Cardiac fibroblast (primary cell): ENCODE data around the gene ARHGAP40.
"Not testable (repeated sequence)": the region's sequence is repeated elsewhere in the genome, so short reads cannot be mapped to it uniquely, and the experiment has no call there.

ENCODE experiments used
- DNase-seq, 2 donors: peaks; one replicate each; pipeline versions ENCODE4 v3.0.0 to v3.0.0-alpha.2; 2010; ENCODE audit warnings: low read depth in 2 of 2
- H3K4me3 ChIP-seq, 2 donors: replicated peaks in 1 of 2; 1 replicate in 1 of 2; 2 replicates in 1 of 2; pipeline ENCODE4 v1.5.1; 2011; ENCODE audit warnings: low read depth in 2 of 2, low read length in 2 of 2, mild to moderate bottlenecking in 2 of 2, moderate library complexity in 1 of 2
- CTCF ChIP-seq: IDR thresholded peaks from one replicate; pipeline ENCODE4 v1.5.1; 2011; ENCODE audit warnings: low read depth, mild to moderate bottlenecking, low read length, inconsistent platforms

Gene ARHGAP40

GRCh38 chr20:38586181-38586525 is 15.5 kb upstream of the ARHGAP40 start:
- TF ChIP-seq CTCF: no peak

DNA sequence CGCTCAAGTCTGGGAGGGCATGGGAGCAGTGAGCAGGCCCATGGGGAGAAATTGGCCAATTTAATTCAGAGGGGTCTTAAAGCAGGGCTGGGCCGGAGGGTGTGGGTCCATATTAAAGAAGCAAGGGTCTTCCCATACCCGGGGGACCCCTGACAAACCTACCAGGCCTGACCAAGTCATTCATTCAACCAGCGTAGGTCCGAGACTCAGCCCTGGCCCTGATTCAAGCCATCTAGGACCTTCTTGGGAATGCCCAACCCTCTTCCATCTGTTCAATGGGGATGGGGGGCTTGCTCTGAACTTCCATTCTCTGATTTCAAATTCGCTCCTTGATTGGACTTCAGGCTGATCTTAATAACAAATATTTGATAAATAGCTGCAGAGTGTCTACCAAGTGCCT is 13.3 kb upstream of the ARHGAP40 start:
- TF ChIP-seq CTCF: no peak
- H3K4me3 ChIP-seq: no peak overlapping the region
- no peak for DNase-seq

More at GRCh38 chr20:38586181-38586525, 15.5 kb upstream of the ARHGAP40 start:
- no peak for DNase-seq
- H3K4me3 ChIP-seq: no peak overlapping the region

DNA sequence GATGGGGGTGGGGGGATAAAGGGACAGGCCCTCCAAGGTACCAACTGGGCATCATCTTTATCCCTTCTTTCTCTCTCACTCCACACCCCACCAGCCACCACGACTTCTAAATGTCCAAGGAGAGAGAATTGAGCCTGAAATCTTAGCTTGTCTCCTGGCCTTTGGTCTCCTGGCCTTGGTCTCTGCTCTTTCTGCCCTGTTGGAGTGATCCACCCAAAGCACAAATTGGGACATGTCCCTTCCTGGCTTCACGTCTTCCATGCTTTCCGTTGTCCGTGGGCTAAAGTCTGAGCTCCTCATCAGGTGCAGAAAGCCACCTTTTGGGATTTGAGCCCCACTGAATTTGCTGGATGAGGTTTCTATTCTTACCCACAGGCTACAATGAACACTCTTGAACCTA is 12.3 kb upstream of the ARHGAP40 start:
- no peak for TF ChIP-seq CTCF
- DNase-seq: no peak
- no peak overlapping the region for H3K4me3 ChIP-seq

GRCh38 chr20:38589967-38590675 is 11.5 kb upstream of the ARHGAP40 start:
- DNase-seq: no peak
- no peak overlapping the region for H3K4me3 ChIP-seq
- TF ChIP-seq CTCF: no peak

DNA sequence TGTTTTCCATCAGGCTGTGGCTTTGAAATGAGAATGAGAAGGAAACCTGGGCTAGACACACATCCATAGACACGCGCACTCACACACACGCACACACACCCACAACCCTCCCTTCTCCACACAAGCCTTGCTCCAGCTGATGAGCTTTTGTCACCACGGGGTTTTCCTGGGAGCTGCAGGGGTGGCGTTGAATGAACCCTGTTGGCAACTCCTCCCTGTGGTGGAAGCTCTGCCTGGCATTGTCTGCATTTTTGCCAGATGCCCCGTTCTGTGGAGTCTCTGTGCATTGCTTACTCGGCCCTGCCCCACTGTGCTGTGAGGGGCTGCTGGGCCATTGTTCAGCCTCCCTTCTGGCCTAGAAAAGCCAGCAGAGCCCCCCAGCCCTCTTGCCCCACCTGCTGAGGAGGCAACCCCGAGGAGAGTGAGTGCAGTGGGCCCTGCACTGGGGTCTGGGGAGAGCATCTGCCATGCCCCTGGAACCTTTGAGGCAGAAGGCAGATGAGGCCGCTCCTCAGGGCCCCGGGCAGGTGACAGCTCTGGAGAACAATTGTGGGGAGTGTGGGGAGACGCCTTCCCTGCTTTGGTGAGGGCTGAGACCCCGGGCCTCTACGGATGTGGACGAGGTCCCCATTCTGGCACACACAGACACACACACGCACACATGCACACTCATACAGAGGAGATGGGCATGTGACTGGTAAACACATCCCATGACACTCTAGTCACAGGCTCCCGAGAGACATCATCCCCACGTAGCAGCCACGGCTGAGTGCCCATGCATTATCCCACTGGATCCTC is 10.7 kb upstream of the ARHGAP40 start:
- DNase-seq: no peak
- no peak for TF ChIP-seq CTCF
- H3K4me3 ChIP-seq: no peak overlapping the region

DNA sequence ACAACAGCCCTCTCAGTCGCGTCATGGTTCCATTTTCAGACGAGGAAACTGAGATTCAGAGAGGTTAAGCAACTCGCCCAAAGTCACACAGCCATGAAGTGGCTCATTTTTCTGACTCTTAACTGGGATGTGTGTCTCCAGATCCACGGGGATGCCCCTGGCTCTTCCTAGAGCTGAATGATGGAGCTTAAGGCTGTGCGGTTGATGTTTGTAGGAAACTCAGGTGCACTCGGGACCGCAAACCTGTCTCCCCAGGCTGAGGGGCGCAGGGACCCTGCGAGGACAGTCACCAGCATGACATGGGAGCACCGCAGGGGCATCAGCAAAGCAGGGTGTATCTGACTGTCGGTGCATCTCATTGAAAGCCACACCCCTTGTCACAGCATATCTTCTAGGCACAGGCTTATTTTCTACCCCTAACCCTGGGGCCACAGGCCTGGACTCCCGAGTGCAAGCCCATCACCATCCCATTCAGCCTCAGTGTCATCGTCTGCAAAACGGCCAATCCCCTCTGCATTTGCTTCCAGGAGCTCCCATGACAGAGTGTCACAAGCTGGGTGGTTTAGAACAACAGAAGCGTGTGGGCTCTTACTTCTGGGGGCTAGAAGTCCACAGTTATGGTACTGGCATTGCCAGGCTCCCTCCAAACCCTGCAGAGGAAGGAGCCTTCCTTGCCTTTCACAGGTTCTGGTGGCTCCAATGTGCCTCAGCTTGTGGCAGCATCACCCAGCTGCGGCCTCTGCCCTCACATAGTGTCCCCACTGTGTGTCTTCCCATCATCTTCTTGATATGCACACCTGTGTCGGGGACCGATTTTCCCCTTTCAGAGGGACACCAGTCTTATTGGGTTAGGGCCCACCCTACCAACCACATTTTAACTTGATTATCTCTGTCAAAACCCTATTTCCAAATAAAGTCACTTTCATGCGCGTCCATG is 9.9 kb upstream of the ARHGAP40 start:
- DNase-seq: no peak
- TF ChIP-seq CTCF: no peak
- no peak overlapping the region for H3K4me3 ChIP-seq

- not testable (repeated sequence) for H3K4me3 ChIP-seq
- peak in 1 of 2 donors; percentile 42 for DNase-seq
Observed at GRCh38 chr20:38592411-38592790, 9.2 kb upstream of the ARHGAP40 start.

- DNase-seq: not testable (repeated sequence)
Observed at GRCh38 chr20:38594281-38594680, 7.3 kb upstream of the ARHGAP40 start.

DNA sequence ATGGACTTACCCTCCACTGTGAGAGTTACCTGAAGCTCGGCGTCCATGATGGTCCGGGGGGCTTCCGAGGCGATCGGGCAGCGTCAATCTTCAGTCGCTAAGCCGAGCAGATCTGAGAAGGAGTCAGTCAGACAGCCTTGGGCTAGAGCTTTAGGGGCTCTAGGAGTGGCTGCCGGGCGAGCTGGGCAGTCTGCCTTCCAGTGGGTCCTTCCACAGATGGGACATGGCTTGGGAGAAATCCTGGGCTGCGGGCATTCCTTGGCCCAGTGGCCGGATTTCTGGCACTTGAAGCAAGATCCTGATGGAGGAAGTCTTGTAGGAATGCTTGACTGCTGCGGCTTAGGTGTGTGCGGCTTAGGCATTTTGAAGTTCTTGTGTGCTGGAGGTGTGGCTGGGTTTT is 5.7 kb upstream of the ARHGAP40 start:
- not testable (repeated sequence) for DNase-seq, H3K4me3 ChIP-seq

More at GRCh38 chr20:38594281-38594680, 7.3 kb upstream of the ARHGAP40 start:
- not testable (repeated sequence) for H3K4me3 ChIP-seq
